Astrocyte of the cerebellum (primary cell): Measurements from ENCODE around the gene CDH5.

Experiments used
- DNase-seq: peaks from one replicate; pipeline ENCODE4 v3.0.0-alpha.2; 2011; ENCODE audit warnings: low read depth
- H3K4me3 ChIP-seq: 2 replicates; pipeline ENCODE4 v1.5.1; 2011; ENCODE audit warnings: mild to moderate bottlenecking, low read depth, low read length, moderate library complexity
- CTCF ChIP-seq: IDR thresholded peaks from 2 replicates; pipeline ENCODE4 v1.5.1; 2012; ENCODE audit warnings: low read length, low read depth, moderate library complexity, mild to moderate bottlenecking; ENCODE audit errors: missing control alignments
- in situ Hi-C: cut with HindIII; loops from 2 replicates; pipeline ENCODE4 v1.10.0; 2017; ENCODE audit warnings: low sequenced_read_pairs

The CDH5 gene

DNA sequence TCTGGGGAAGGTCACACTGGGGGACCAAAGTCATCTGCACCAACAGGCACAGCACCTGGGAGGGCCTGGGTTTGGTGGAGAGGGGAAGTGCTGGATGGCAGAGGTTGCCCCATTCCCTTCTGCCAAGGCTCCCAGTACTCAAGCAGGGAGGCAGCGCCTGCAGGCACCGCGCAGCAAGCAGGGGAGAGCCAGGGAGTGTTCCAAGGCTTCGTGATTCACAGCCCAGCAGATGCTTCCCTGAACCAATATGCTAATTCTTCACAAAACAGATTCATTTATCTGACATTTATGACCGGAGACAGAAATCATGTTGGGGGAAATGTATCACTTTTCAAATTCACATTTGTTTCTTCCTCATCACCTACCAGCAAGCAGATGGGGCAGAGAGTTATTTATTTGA lies 13.4 kb upstream of the CDH5 start:
- TF ChIP-seq CTCF: no peak
- H3K4me3 ChIP-seq: no peak overlapping the region
- no peak for DNase-seq
- in situ Hi-C loops: no loop called here

GRCh38 chr16:66354034-66354909 lies 12.2 kb upstream of the CDH5 start:
- H3K4me3 ChIP-seq: no peak overlapping the region
- no peak for TF ChIP-seq CTCF
- DNase-seq: no peak
- in situ Hi-C loops: no loop called here

DNA sequence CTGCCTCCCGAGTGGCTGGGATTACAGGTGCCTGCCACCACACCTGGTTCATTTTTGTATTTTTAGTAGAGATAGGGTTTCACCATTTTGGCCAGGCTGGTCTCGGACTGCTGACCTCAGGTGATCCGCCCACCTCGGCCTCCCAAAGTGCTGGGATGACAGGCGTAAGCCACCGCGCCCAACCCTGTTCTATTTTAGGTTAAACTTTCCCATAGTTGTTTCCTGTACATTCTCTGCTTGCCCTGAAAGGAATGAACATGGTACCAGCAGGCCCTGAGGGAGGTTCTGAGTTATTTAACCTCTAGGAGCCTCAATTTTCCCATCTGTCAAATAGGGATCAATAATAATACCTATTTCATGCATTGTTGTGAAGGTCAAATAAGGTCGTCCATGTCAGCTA lies 11.0 kb upstream of the CDH5 start:
- DNase-seq: no peak
- in situ Hi-C loops: no loop called here
- no peak for TF ChIP-seq CTCF
- H3K4me3 ChIP-seq: no peak overlapping the region

- in situ Hi-C loops: no loop called here
- DNase-seq: peak; percentile 86
- TF ChIP-seq CTCF: peak; percentile 75
- no peak overlapping the region for H3K4me3 ChIP-seq
Observed at GRCh38 chr16:66357523-66357928, 9.0 kb upstream of the CDH5 start.

DNA sequence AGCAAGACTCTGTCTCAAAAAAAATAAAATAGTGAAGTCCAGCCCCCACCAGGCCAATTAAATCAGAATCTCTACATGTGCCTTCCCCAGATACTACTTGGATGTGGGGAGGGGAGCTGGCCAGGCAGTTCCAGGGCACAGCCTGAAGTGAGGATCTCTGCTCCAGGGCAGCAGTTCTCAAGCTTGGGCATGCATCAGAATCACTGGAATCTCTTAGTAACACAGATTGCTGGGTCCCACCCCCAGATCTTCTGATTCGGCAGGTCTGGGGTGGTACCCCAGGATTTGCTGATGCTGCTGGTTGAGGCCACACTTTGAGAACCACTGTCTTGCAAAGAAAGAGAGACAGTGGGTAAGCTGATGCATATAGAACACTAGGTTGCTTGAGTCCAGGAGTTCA lies 8.3 kb upstream of the CDH5 start:
- no peak overlapping the region for H3K4me3 ChIP-seq
- DNase-seq: no peak
- in situ Hi-C loops: no loop called here
- TF ChIP-seq CTCF: no peak

DNA sequence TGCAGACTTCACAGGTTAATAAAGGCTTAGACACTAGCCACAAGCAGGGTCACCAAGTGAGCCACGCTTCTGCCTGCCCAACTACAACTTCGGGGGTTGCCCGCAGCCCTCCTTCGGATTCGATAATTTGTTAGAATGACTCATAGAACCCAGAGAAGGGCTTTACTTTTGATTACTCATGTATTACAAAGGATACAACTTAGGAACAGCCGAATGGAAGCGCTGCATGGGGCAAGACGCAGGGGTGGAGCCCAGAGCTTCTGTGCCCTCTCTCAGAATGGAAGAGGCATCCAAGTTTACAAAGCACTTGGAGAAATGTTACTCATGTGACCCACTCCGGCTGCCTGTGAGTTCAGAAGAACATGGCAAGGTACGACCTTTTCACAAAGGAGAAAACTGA lies 7.5 kb upstream of the CDH5 start:
- DNase-seq: peak; percentile 45
- in situ Hi-C loops: no loop called here
- TF ChIP-seq CTCF: no peak
- no peak overlapping the region for H3K4me3 ChIP-seq
